H1 (cell line): Measurements from ENCODE around the gene IFT25. TPM values are rescaled to one million over a fixed set of nuclear protein-coding genes. Genes with fewer than 3 reads are reported as not detected.

Experiments
- CTCF ChIA-PET: fragments of 300-600 bp; sonication (Branson Sonifier 250); formaldehyde crosslinking; loops from one replicate; lab custom pipeline; 2021; ENCODE audit not compliant: partially characterized antibody; lab: Charles Lee
- POLR2A ChIA-PET: fragments of 300-600 bp; sonication (Branson Sonifier 250); formaldehyde crosslinking; loops from one replicate; lab custom pipeline; 2021; ENCODE audit warnings: inconsistent platforms; ENCODE audit not compliant: partially characterized antibody; lab: Charles Lee
- DNase-seq, 2 experiments: peaks; one replicate each; pipeline versions ENCODE4 v3.0.0 to v3.0.0-alpha.2; 2010 to 2022; ENCODE audit warnings: low spot score in 2 of 2, low read depth in 1 of 2, mixed read lengths in 1 of 2
- FAIRE-seq: peaks from 2 replicates; lab custom pipeline; 2011; peaks lifted over from hg19 to GRCh38; lab: Jason Lieb, UNC
- H2AFZ ChIP-seq: 2 replicates; pipeline ENCODE4 v1.8.1; 2012; ENCODE audit warnings: low read length, inconsistent platforms
- H2AK5ac ChIP-seq: 2 replicates; pipeline ENCODE4 v1.6.1; 2013; ENCODE audit warnings: low read depth, low read length
- H2BK120ac ChIP-seq: replicated peaks from 2 replicates; pipeline ENCODE3; 2013; ENCODE audit warnings: low read depth, low read length, inconsistent platforms
- H2BK12ac ChIP-seq: 2 replicates; pipeline ENCODE4 v1.6.1; 2013; ENCODE audit warnings: low read depth, low read length
- H2BK15ac ChIP-seq: 2 replicates; pipeline ENCODE4 v1.6.1; 2013; ENCODE audit warnings: low read length
- H2BK20ac ChIP-seq: 2 replicates; pipeline ENCODE4 v1.6.1; 2013; ENCODE audit warnings: low read length
- H2BK5ac ChIP-seq: 2 replicates; pipeline ENCODE4 v1.6.1; 2013; ENCODE audit warnings: low read depth, low read length
- H3K14ac ChIP-seq: 2 replicates; pipeline ENCODE4 v1.6.1; 2013; ENCODE audit warnings: inconsistent platforms; ENCODE audit not compliant: insufficient read length
- H3K18ac ChIP-seq: 2 replicates; pipeline ENCODE4 v1.6.1; 2013; ENCODE audit warnings: low read length; ENCODE audit errors: extremely low read depth
- H3K23ac ChIP-seq: 2 replicates; pipeline ENCODE4 v1.6.1; 2013; ENCODE audit warnings: inconsistent platforms; ENCODE audit not compliant: insufficient read length
- H3K23me2 ChIP-seq: 2 replicates; pipeline ENCODE4 v1.6.1; 2013; ENCODE audit warnings: low read depth, low read length
- H3K27ac ChIP-seq: 2 replicates; pipeline ENCODE4 v1.6.1; 2011; ENCODE audit warnings: low read depth, low read length, inconsistent platforms
- H3K27me3 ChIP-seq, 4 experiments: replicated peaks in 1 of 4; 1 replicate in 1 of 4; 2 replicates in 3 of 4; pipeline versions ENCODE4 v1.6.1 to v1.8.1; 2011 to 2013; ENCODE audit warnings: low read length in 3 of 4, mild to moderate bottlenecking in 3 of 4, inconsistent platforms in 2 of 4, mixed read lengths in 2 of 4, moderate library complexity in 1 of 4; ENCODE audit not compliant: control insufficient read depth in 3 of 4, insufficient read depth in 3 of 4; ENCODE audit errors: extremely low read depth in 1 of 4
- H3K36me3 ChIP-seq, 4 experiments: 2 replicates each; pipeline versions ENCODE4 v1.6.1 to v1.8.1; 2011 to 2013; ENCODE audit warnings: mild to moderate bottlenecking in 4 of 4, low read length in 3 of 4, moderate library complexity in 2 of 4, control low read depth in 1 of 4, inconsistent platforms in 1 of 4; ENCODE audit not compliant: insufficient read depth in 4 of 4, control insufficient read depth in 2 of 4
- H3K4ac ChIP-seq: replicated peaks from 2 replicates; pipeline ENCODE3; 2013; ENCODE audit warnings: low read length, low read depth, mixed read lengths, inconsistent platforms; ENCODE audit not compliant: insufficient read length
- H3K4me1 ChIP-seq, 4 experiments: replicated peaks in 1 of 4; 1 replicate in 1 of 4; 2 replicates in 3 of 4; pipeline versions ENCODE4 v1.6.1 to v1.8.1; 2011 to 2013; ENCODE audit warnings: low read length in 3 of 4, inconsistent platforms in 2 of 4, mixed read lengths in 1 of 4; ENCODE audit not compliant: insufficient read depth in 4 of 4, control insufficient read depth in 3 of 4
- H3K4me2 ChIP-seq, 2 experiments: 2 replicates each; pipeline versions ENCODE4 v1.6.1 to v1.8.1; 2011 to 2013; ENCODE audit warnings: low read depth in 2 of 2, low read length in 2 of 2, control low read depth in 1 of 2, inconsistent platforms in 1 of 2, mild to moderate bottlenecking in 1 of 2; ENCODE audit not compliant: insufficient read depth in 1 of 2
- H3K4me3 ChIP-seq, 4 experiments: fragments of 200-600, 300-600 bp in 1 of 4; sonication (generic), shearing (Covaris generic), sonication (Bioruptor Twin) in 1 of 4; 2 replicates each; pipeline versions ENCODE4 v1.5.1 to v1.8.1; 2011 to 2016; ENCODE audit warnings: low read length in 4 of 4, low read depth in 3 of 4, control low read depth in 2 of 4, inconsistent platforms in 2 of 4, mild to moderate bottlenecking in 2 of 4, mixed read lengths in 1 of 4, moderate library complexity in 1 of 4; ENCODE audit not compliant: insufficient read depth in 2 of 4; ENCODE audit errors: extremely low read depth in 1 of 4
- H3K56ac ChIP-seq: replicated peaks from 2 replicates; pipeline ENCODE3; 2013; ENCODE audit warnings: low read depth, mild to moderate bottlenecking, mixed read lengths, low read length, inconsistent platforms; ENCODE audit not compliant: insufficient read length
- H3K79me1 ChIP-seq: 2 replicates; pipeline ENCODE4 v1.6.1; 2013; ENCODE audit warnings: low read depth, low read length, control low read depth
- H3K79me2 ChIP-seq, 2 experiments: 2 replicates each; pipeline versions ENCODE4 v1.6.1 to v1.8.1; 2012 to 2013; ENCODE audit warnings: low read length in 2 of 2, mild to moderate bottlenecking in 2 of 2, inconsistent platforms in 1 of 2; ENCODE audit not compliant: insufficient read depth in 2 of 2, control insufficient read depth in 1 of 2
- H3K9ac ChIP-seq, 4 experiments: replicated peaks in 1 of 4; 1 replicate in 1 of 4; 2 replicates in 3 of 4; pipeline versions ENCODE4 v1.6.1 to v1.8.1; 2011 to 2013; ENCODE audit warnings: low read depth in 3 of 4, low read length in 3 of 4, control low read depth in 2 of 4, mild to moderate bottlenecking in 2 of 4, moderate library complexity in 2 of 4, inconsistent platforms in 1 of 4; ENCODE audit errors: extremely low read depth in 1 of 4
- H3K9me3 ChIP-seq, 2 experiments: 2 replicates each; pipeline versions ENCODE4 v1.6.1 to v1.8.1; 2012 to 2013; ENCODE audit warnings: mild to moderate bottlenecking in 2 of 2, moderate library complexity in 2 of 2, control low read depth in 1 of 2, inconsistent platforms in 1 of 2, low read depth in 1 of 2, low read length in 1 of 2, mixed read lengths in 1 of 2; ENCODE audit not compliant: insufficient read depth in 2 of 2
- H4K20me1 ChIP-seq, 2 experiments: replicated peaks in 1 of 2; 2 replicates each; pipeline versions ENCODE3 to v1.8.1; 2011 to 2013; ENCODE audit warnings: inconsistent platforms in 2 of 2, low read length in 2 of 2, mild to moderate bottlenecking in 1 of 2; ENCODE audit not compliant: insufficient read depth in 2 of 2, control insufficient read depth in 1 of 2
- H4K5ac ChIP-seq: 2 replicates; pipeline ENCODE4 v1.6.1; 2013; ENCODE audit warnings: low read length, low read depth, mixed read lengths, inconsistent platforms; ENCODE audit not compliant: insufficient read length
- H4K8ac ChIP-seq: 2 replicates; pipeline ENCODE4 v1.8.0; 2013; ENCODE audit warnings: mild to moderate bottlenecking, moderate library complexity, low read length, inconsistent platforms; ENCODE audit not compliant: insufficient read depth; ENCODE audit errors: extremely low read depth
- H4K91ac ChIP-seq: replicated peaks from 2 replicates; pipeline ENCODE3; 2013; ENCODE audit warnings: low read length, mixed read lengths, inconsistent platforms; ENCODE audit not compliant: insufficient read length
- CBX8 ChIP-seq: fragments of 300-800, 300-1000 bp; sonication (generic); IDR thresholded peaks from 2 replicates; pipeline ENCODE4 v1.7.1; 2016; ENCODE audit warnings: low read depth, low read length, borderline replicate concordance
- CHD2 ChIP-seq: IDR thresholded peaks from 2 replicates; pipeline ENCODE4 v1.6.1; 2012; ENCODE audit warnings: low read length, improper control_type of control experiment
- HDAC2 ChIP-seq, 2 experiments: fragments of 300-600 bp in 1 of 2; sonication (generic) in 1 of 2; IDR thresholded peaks; 2 replicates each; pipeline ENCODE4 v1.6.1; 2011 to 2012; ENCODE audit warnings: low read depth in 2 of 2, low read length in 2 of 2, mild to moderate bottlenecking in 2 of 2, moderate library complexity in 2 of 2, borderline replicate concordance in 1 of 2, inconsistent platforms in 1 of 2
- KDM4A ChIP-seq: IDR thresholded peaks from one replicate; pipeline ENCODE4 v1.7.1; 2012; ENCODE audit warnings: low read depth, mild to moderate bottlenecking, moderate library complexity, low read length, inconsistent platforms; ENCODE audit not compliant: severe bottlenecking
- RBBP5 ChIP-seq: IDR thresholded peaks from 2 replicates; pipeline ENCODE4 v1.7.1; 2012; ENCODE audit warnings: low read depth, mild to moderate bottlenecking, inconsistent platforms, low read length, moderate library complexity, borderline replicate concordance
- SIN3A ChIP-seq, 2 experiments: IDR thresholded peaks in 1 of 2; conservative IDR thresholded peaks in 1 of 2; 2 replicates each; pipeline ENCODE4 v1.6.1; 2011 to 2012; ENCODE audit warnings: low read length in 2 of 2, improper control_type of control experiment in 1 of 2, low read depth in 1 of 2, mild to moderate bottlenecking in 1 of 2
- SUZ12 ChIP-seq: fragments of 200-600 bp; sonication (generic); IDR thresholded peaks from 2 replicates; pipeline ENCODE4 v1.6.1; 2012; ENCODE audit warnings: mild to moderate bottlenecking, inconsistent platforms, low read length, moderate library complexity, mixed read lengths
- TAF7 ChIP-seq: optimal IDR thresholded peaks from 2 replicates; pipeline ENCODE3; 2011; ENCODE audit warnings: low read depth, mild to moderate bottlenecking, inconsistent platforms, low read length, moderate library complexity, borderline replicate concordance
- TCF12 ChIP-seq: IDR thresholded peaks from 2 replicates; pipeline ENCODE4 v1.6.1; 2011; ENCODE audit warnings: low read depth, mild to moderate bottlenecking, low read length
- WGBS, 2 experiments: shearing (Covaris generic) in 1 of 2; methylation state at CpG; one replicate each; pipeline versions ENCODE4 v1.1.6 to v1.1.7; 2013 to 2015; ENCODE audit warnings: low lambda C conversion rate in 2 of 2, mixed read lengths in 2 of 2, inconsistent platforms in 1 of 2, low coverage in 1 of 2, missing lambda C conversion rate in 1 of 2; ENCODE audit not compliant: insufficient replicate concordance in 2 of 2, insufficient coverage in 1 of 2, insufficient read length in 1 of 2; ENCODE audit errors: extremely low coverage in 1 of 2, missing lambda C conversion rate in 1 of 2; 5-methylcytosine and 5-hydroxymethylcytosine counted together
- polyA plus RNA-seq, 7 experiments: library from polyadenylated mRNA; depleted of rRNA in 3 of 7; stranded (reverse) in 5 of 7; unstranded in 2 of 7; fragments of >200 nt in 5 of 7; fragments of 200-250 nt in 2 of 7; gene quantifications; 1 replicate in 5 of 7; 2 replicates in 1 of 7; 4 replicates in 1 of 7; pipeline versions ENCODE4 v1.2.1 to v1.2.3, GENCODE V29; 2011 to 2013; ENCODE audit warnings: missing spikeins in 2 of 7, mixed read lengths in 2 of 7
- total RNA-seq: library from RNA; stranded (reverse); fragmentation: NEBNext Ultra II Directional; extraction: Animal tissue kit (Norgen Biotek cat#: 25700); gene quantifications from 2 replicates; pipeline ENCODE4 v1.2.1, GENCODE V29; 2021

The IFT25 gene
- total and polyA plus RNA-seq, 2 of the 8 experiments (the other 6 are each of a cell fraction or from before 2014, with no cell fraction given), result 15.0 to 36.3 TPM

GRCh38 chr1:53905509-53905908, 40.0 kb downstream of the IFT25 start:
- Histone ChIP-seq H3K4me1 (peaks cover 0 to 2% (median 0%) of the 10 kb centered on the region in 4 experiments; a peak in 2 of 7 replicates), H3K27me3 (no peaks in the 10 kb centered on the region), H3K4ac (no peak overlapping the region), H3K4me2 (no peak overlapping the region), H3K23ac (no peak overlapping the region), H4K5ac (no peak overlapping the region), H3K9me3 (no peaks in the 10 kb centered on the region), H3K79me1 (no peaks in the 10 kb centered on the region), H2BK12ac (no peak overlapping the region), H2AFZ (no peak overlapping the region), H3K27ac (no peak overlapping the region), H3K23me2 (no peaks in the 10 kb centered on the region), H4K8ac (no peak overlapping the region), H2AK5ac (no peak overlapping the region), H2BK20ac (no peak overlapping the region), H3K9ac (no peak overlapping the region), H3K4me3 (no peak overlapping the region), H4K91ac (no peak overlapping the region), H3K36me3 (no peaks in the 10 kb centered on the region), H2BK15ac (no peak overlapping the region), H3K18ac (no peak overlapping the region), H2BK5ac (no peak overlapping the region), H3K56ac (no peak overlapping the region), H3K14ac (no peak overlapping the region), H4K20me1 (no peaks in the 10 kb centered on the region), H2BK120ac (no peak overlapping the region), H3K79me2 (no peaks in the 10 kb centered on the region)
- DNase-seq (no peak), FAIRE-seq (no peak)
- CTCF ChIA-PET, result interaction anchor here (0.9 kb wide), 1 partner anchor 105 kb away, joined by 3 read pairs; no protein-coding TSS in a partner anchor
- 91% methylated on average over 8 of the region's 8 CpGs; no CpG with 5 or more reads in 1 of the 2 experiments for WGBS, 2 experiments
- POLR2A ChIA-PET, result interaction anchor here (0.7 kb wide), 1 partner anchor 518 kb away, joined by 3 read pairs; no protein-coding TSS in a partner anchor
- TF ChIP-seq CHD2 (no peak), KDM4A (no peak), HDAC2 (IDR thresholded peaks at IDR 0.05; ENCODE audit: borderline replicate concordance in 1 of 2, low read depth in 2 of 2, low read length in 2 of 2) (no peak), CBX8 (no peak), SIN3A (conservative IDR thresholded peaks at IDR 0.05 in 1 of 2, IDR thresholded peaks at IDR 0.05 in 1 of 2; ENCODE audit: low read depth in 1 of 2, low read length in 2 of 2) (no peak), RBBP5 (no peak), SUZ12 (no peak), TAF7 (no peak), TCF12 (no peak)
